ENCODE data around the gene ALDH4A1. TPM values are rescaled to one million over a fixed set of nuclear protein-coding genes. Genes with fewer than 3 reads are reported as not detected.
A peak's percentile ranks its signal among the peaks of the same experiment; 100 is the strongest.

ALDH4A1 gene
- total and polyA plus RNA-seq, 9 of the 15 experiments (the other 6 are each of a cell fraction or from before 2014, with no cell fraction given) = 0.27 to 31.4 (median 16.6) TPM

- in situ Hi-C loops (cut with MboI) (no loop called here), intact Hi-C loops (cut with micrococcal nuclease) (no loop called here)
- Histone ChIP-seq H2AFZ (ENCODE audit: low read depth, low read length) (no peak overlapping the region), H3K4me2 (ENCODE audit: insufficient read depth, low read length) (no peak overlapping the region), H3K9me3 (replicated peaks; ENCODE audit: control insufficient read depth, insufficient read depth, low read depth, low read length) (no peaks in the 10 kb centered on the region), H3K9ac (ENCODE audit: insufficient read depth in 1 of 2, low read depth in 2 of 2, low read length in 2 of 2) (no peak overlapping the region), H3K36me3 (ENCODE audit: control insufficient read depth, insufficient read depth, low read length) (no peaks in the 10 kb centered on the region), H4K20me1 (replicated peaks; ENCODE audit: control insufficient read depth, insufficient read depth, low read length) (no peaks in the 10 kb centered on the region; the same call in none of the 2 replicates), H3K9me1 (ENCODE audit: control insufficient read depth, insufficient read depth, low read length) (no peaks in the 10 kb centered on the region), H3K4me3 (no peak overlapping the region), H3K27me3 (ENCODE audit: control insufficient read depth in 2 of 2, insufficient read depth in 2 of 2, low read length in 2 of 2) (peaks cover 18 to 40% of the 10 kb centered on the region in 2 experiments), H3K4me1 (replicated peaks in 1 of 2; ENCODE audit: control insufficient read depth in 2 of 2, insufficient read depth in 2 of 2, low read length in 2 of 2) (peaks cover 2 to 10% of the 10 kb centered on the region in 2 experiments; a peak in 2 of 5 replicates), H3K27ac (ENCODE audit: extremely low read depth, low read depth, low read length) (no peak overlapping the region), H3K79me2 (ENCODE audit: control insufficient read depth, insufficient read depth, low read length) (no peaks in the 10 kb centered on the region)
- POLR2A ChIA-PET = no interaction called here
- BruUV-seq (replicated peaks) = no TSS peak
- no peak for TF ChIP-seq GTF2F1 (IDR thresholded peaks at IDR 0.05; ENCODE audit: low read depth, low read length)
- no peak for TF ChIP-seq HBP1 (CRISPR knock-in tag; IDR thresholded peaks at IDR 0.05)
- no peak for TF ChIP-seq MEF2D (tag; conservative IDR thresholded peaks at IDR 0.05; ENCODE audit: low read depth)
- TF ChIP-seq GABPA (tag; conservative IDR thresholded peaks at IDR 0.05; ENCODE audit: low read depth) = no peak
- TF ChIP-seq TAF1 (IDR thresholded peaks at IDR 0.05; ENCODE audit: control insufficient read depth, extremely low read depth, insufficient read depth, low read length, severe bottlenecking) = no peak
- TF ChIP-seq CTBP1 (IDR thresholded peaks at IDR 0.05; ENCODE audit: borderline replicate concordance) = peak; percentile 66; the same call in 1 of the 2 replicates
- no peak for TF ChIP-seq HNRNPUL1 (IDR thresholded peaks at IDR 0.05; ENCODE audit: low read length)
- no peak for TF ChIP-seq TAF15 (IDR thresholded peaks at IDR 0.05; ENCODE audit: low read depth, low read length)
- no peak for TF ChIP-seq ATF1 (CRISPR knock-in tag; IDR thresholded peaks at IDR 0.05)
- TF ChIP-seq ATF1 (tag; IDR thresholded peaks at IDR 0.05) = peak; percentile 31; the same call in 1 of the 2 replicates
- TF ChIP-seq ZC3H8 (IDR thresholded peaks at IDR 0.05) = no peak
- peak in 1 of 2 experiments; percentile 64; a peak in 2 of 4 replicates for TF ChIP-seq HDAC1 (IDR thresholded peaks at IDR 0.05)
- TF ChIP-seq TEAD4 (IDR thresholded peaks at IDR 0.05; ENCODE audit: low read length) = no peak
- TF ChIP-seq TEAD4 (CRISPR knock-in tag; IDR thresholded peaks at IDR 0.05; ENCODE audit: borderline replicate concordance) = no peak
- TF ChIP-seq FOXJ3 (CRISPR knock-in tag; IDR thresholded peaks at IDR 0.05) = no peak
- TF ChIP-seq ZBTB8A (IDR thresholded peaks at IDR 0.05; ENCODE audit: partially characterized antibody) = no peak
- TF ChIP-seq ZNF316 (IDR thresholded peaks at IDR 0.05) = no peak
- no peak for TF ChIP-seq IRF9 (tag; IDR thresholded peaks at IDR 0.05)
- TF ChIP-seq KDM1A (IDR thresholded peaks at IDR 0.05) = peak; percentile 77 to 78
- no peak for TF ChIP-seq ZBTB26 (CRISPR knock-in tag; IDR thresholded peaks at IDR 0.05)
- TF ChIP-seq MTA3 (IDR thresholded peaks at IDR 0.05; ENCODE audit: borderline replicate concordance) = no peak
- no peak for TF ChIP-seq PYGO2 (tag; IDR thresholded peaks at IDR 0.05)
- 0% methylated on average over 7 of the region's 7 CpGs for WGBS (ENCODE audit: insufficient coverage, low coverage, missing lambda C conversion rate)
- CTCF ChIA-PET (ENCODE audit: low intra/inter-chr PET ratio) = no interaction called here
- no peak for DNase-seq (ENCODE audit: extremely low read depth in 1 of 4, low spot score in 3 of 4)
- FAIRE-seq = no peak
- ATAC-seq = no peak
These were observed 44.2 kb downstream of the ALDH4A1 start for GRCh38 chr1:18858070-18858688.
